Measurements from ENCODE around the gene ESYT1.
"Not testable (repeated sequence)": the region's sequence is repeated elsewhere in the genome, so short reads cannot be mapped to it uniquely, and the experiment has no call there.

Gene ESYT1

GRCh38 chr12:56101045-56101444 lies 27.0 kb upstream of the ESYT1 start:
- in situ Hi-C loops (cut with HindIII; ENCODE audit: low pct_ligation_motif_present, low pct_unique_long_range_greater_than_20kb, low sequenced_read_pairs), result no loop called here
- no peak for DNase-seq

- in situ Hi-C loops (cut with HindIII; ENCODE audit: low pct_ligation_motif_present, low pct_unique_long_range_greater_than_20kb, low sequenced_read_pairs), result no loop called here
These were observed 25.4 kb upstream of the ESYT1 start for GRCh38 chr12:56102683-56103065.

GRCh38 chr12:56103066-56103711 lies 24.9 kb upstream of the ESYT1 start:
- in situ Hi-C loops (cut with HindIII; ENCODE audit: low pct_ligation_motif_present, low pct_unique_long_range_greater_than_20kb, low sequenced_read_pairs), result no loop called here
- DNase-seq, result no peak

More at GRCh38 chr12:56102683-56103065, 25.4 kb upstream of the ESYT1 start:
- no peak for DNase-seq

GRCh38 chr12:56103823-56104108 lies 24.3 kb upstream of the ESYT1 start:
- in situ Hi-C loops (cut with HindIII; ENCODE audit: low pct_ligation_motif_present, low pct_unique_long_range_greater_than_20kb, low sequenced_read_pairs), result no loop called here
- DNase-seq, result no peak

- in situ Hi-C loops (cut with HindIII; ENCODE audit: low pct_ligation_motif_present, low pct_unique_long_range_greater_than_20kb, low sequenced_read_pairs), result no loop called here
- DNase-seq, result peak; percentile 100
These were observed 23.8 kb upstream of the ESYT1 start, which contains the start of gene PA2G4 for GRCh38 chr12:56104109-56104814. Gene PA2G4 (plus strand): TSS chr12:56104559. CDS start chr12:56104738, 179 bp downstream.

- DNase-seq, result peak; percentile 39
- in situ Hi-C loops (cut with HindIII; ENCODE audit: low pct_ligation_motif_present, low pct_unique_long_range_greater_than_20kb, low sequenced_read_pairs), result no loop called here
These were observed 23.1 kb upstream of the ESYT1 start for GRCh38 chr12:56104815-56105608.

GRCh38 chr12:56105609-56105902 lies 22.5 kb upstream of the ESYT1 start:
- in situ Hi-C loops (cut with HindIII; ENCODE audit: low pct_ligation_motif_present, low pct_unique_long_range_greater_than_20kb, low sequenced_read_pairs), result no loop called here
- no peak for DNase-seq

- DNase-seq, result no peak
- in situ Hi-C loops (cut with HindIII; ENCODE audit: low pct_ligation_motif_present, low pct_unique_long_range_greater_than_20kb, low sequenced_read_pairs), result no loop called here
These were observed 20.8 kb upstream of the ESYT1 start for GRCh38 chr12:56107242-56107641.

GRCh38 chr12:56110571-56110970 lies 17.5 kb upstream of the ESYT1 start:
- no peak for DNase-seq
- in situ Hi-C loops (cut with HindIII; ENCODE audit: low pct_ligation_motif_present, low pct_unique_long_range_greater_than_20kb, low sequenced_read_pairs), result no loop called here

GRCh38 chr12:56114084-56114483 lies 14.0 kb upstream of the ESYT1 start:
- in situ Hi-C loops (cut with HindIII; ENCODE audit: low pct_ligation_motif_present, low pct_unique_long_range_greater_than_20kb, low sequenced_read_pairs), result no loop called here

GRCh38 chr12:56115329-56115728 lies 12.7 kb upstream of the ESYT1 start:
- in situ Hi-C loops (cut with HindIII; ENCODE audit: low pct_ligation_motif_present, low pct_unique_long_range_greater_than_20kb, low sequenced_read_pairs), result loop anchor here (5.0 kb wide), 1 partner anchor 72 kb away; the partner anchor contains the start of gene SMARCC2

More at GRCh38 chr12:56114084-56114483, 14.0 kb upstream of the ESYT1 start:
- DNase-seq, result no peak

GRCh38 chr12:56116267-56117081 lies 11.6 kb upstream of the ESYT1 start, which contains the start of gene RPL41:
Gene RPL41 (plus strand): TSS chr12:56116633.
- in situ Hi-C loops (cut with HindIII; ENCODE audit: low pct_ligation_motif_present, low pct_unique_long_range_greater_than_20kb, low sequenced_read_pairs), result loop anchor here (5.0 kb wide), 1 partner anchor 71 kb away; the partner anchor contains the start of gene SMARCC2
- peak; percentile 98 for DNase-seq

More at GRCh38 chr12:56115329-56115728, 12.7 kb upstream of the ESYT1 start:
- DNase-seq, result no peak

- in situ Hi-C loops (cut with HindIII; ENCODE audit: low pct_ligation_motif_present, low pct_unique_long_range_greater_than_20kb, low sequenced_read_pairs), result loop anchor here (5.0 kb wide), 1 partner anchor 70 kb away; the partner anchor contains the start of gene SMARCC2
These were observed 10.9 kb upstream of the ESYT1 start for GRCh38 chr12:56117082-56117706.

GRCh38 chr12:56117778-56118687 lies 10.0 kb upstream of the ESYT1 start, which contains the start of gene ZC3H10:
Gene ZC3H10 (plus strand): TSS chr12:56118266. CDS start chr12:56120563, 2,297 bp downstream.
- peak; percentile 100 for DNase-seq
- in situ Hi-C loops (cut with HindIII; ENCODE audit: low pct_ligation_motif_present, low pct_unique_long_range_greater_than_20kb, low sequenced_read_pairs), result loop anchor here (5.0 kb wide), 1 partner anchor 69 kb away; the partner anchor contains the start of gene SMARCC2

More at GRCh38 chr12:56117082-56117706, 10.9 kb upstream of the ESYT1 start:
- DNase-seq, result not testable (repeated sequence)

- no peak for DNase-seq
- in situ Hi-C loops (cut with HindIII; ENCODE audit: low pct_ligation_motif_present, low pct_unique_long_range_greater_than_20kb, low sequenced_read_pairs), result loop anchor here (5.0 kb wide), 1 partner anchor 68 kb away; the partner anchor contains the start of gene SMARCC2
These were observed 9.2 kb upstream of the ESYT1 start for GRCh38 chr12:56118688-56119357.

- DNase-seq, result peak; percentile 96
These were observed 8.7 kb upstream of the ESYT1 start for GRCh38 chr12:56119361-56119796.

More at GRCh38 chr12:56119361-56119796, 8.7 kb upstream of the ESYT1 start:
- in situ Hi-C loops (cut with HindIII; ENCODE audit: low pct_ligation_motif_present, low pct_unique_long_range_greater_than_20kb, low sequenced_read_pairs), result loop anchor here (5.0 kb wide), 1 partner anchor 68 kb away; the partner anchor contains the start of gene SMARCC2

Data from ACHN (cell line).